ENCODE measurements around the gene SH3PXD2B.

SH3PXD2B gene

GRCh38 chr5:172321593-172321992 lies 132.7 kb downstream of the SH3PXD2B start:
- Histone ChIP-seq H3K23ac (ENCODE audit: low read length) (no peak overlapping the region), H3K27ac (ENCODE audit: low read depth, low read length) (peak overlapping the region; percentile 39), H3K36me3 (ENCODE audit: control insufficient read depth in 1 of 2, insufficient read depth in 2 of 2, low read length in 2 of 2) (no peaks in the 10 kb centered on the region), H3K4me2 (ENCODE audit: low read length) (no peak overlapping the region), H2BK5ac (ENCODE audit: low read depth, low read length, poor library complexity) (no peak overlapping the region), H3K9me3 (ENCODE audit: insufficient read depth, low read depth, low read length) (no peaks in the 10 kb centered on the region), H2AK5ac (ENCODE audit: low read length) (no peak overlapping the region), H2AFZ (ENCODE audit: insufficient read depth, low read length, poor library complexity) (no peak overlapping the region), H3K14ac (ENCODE audit: low read length) (no peak overlapping the region), H3K4me3 (ENCODE audit: low read depth, low read length) (no peak overlapping the region), H4K91ac (ENCODE audit: low read depth, low read length) (no peak overlapping the region), H4K12ac (ENCODE audit: low read depth, low read length) (no peak overlapping the region), H3K9ac (ENCODE audit: low read length) (no peak overlapping the region), H3K79me2 (ENCODE audit: control insufficient read depth, insufficient read depth, low read length, poor library complexity) (no peaks in the 10 kb centered on the region), H3K4ac (ENCODE audit: low read depth, low read length) (no peak overlapping the region), H2BK120ac (ENCODE audit: insufficient read depth, low read length, poor library complexity) (no peak overlapping the region), H3K79me1 (ENCODE audit: low read length) (peaks cover 6% of the 10 kb centered on the region), H3K18ac (ENCODE audit: low read length) (no peak overlapping the region), H3K27me3 (ENCODE audit: insufficient read depth, low read length) (no peaks in the 10 kb centered on the region), H3K4me1 (ENCODE audit: control insufficient read depth in 1 of 2, insufficient read depth in 2 of 2, low read length in 2 of 2) (peaks cover 0 to 5% of the 10 kb centered on the region in 2 experiments), H2BK12ac (ENCODE audit: low read length) (peak overlapping the region; percentile 55), H4K8ac (ENCODE audit: low read depth, low read length) (no peak overlapping the region)
- peak in 1 of 2 donors; percentile 39 for DNase-seq

GRCh38 chr5:172319708-172320441 lies 134.4 kb downstream of the SH3PXD2B start:
- no peak for DNase-seq
- H3K4me2 ChIP-seq (ENCODE audit: low read length), result no peak overlapping the region
- no peak overlapping the region for H4K8ac ChIP-seq (ENCODE audit: low read depth, low read length)
- no peaks in the 10 kb centered on the region for H3K9me3 ChIP-seq (ENCODE audit: insufficient read depth, low read depth, low read length)
- no peak overlapping the region for H3K27ac ChIP-seq (ENCODE audit: low read depth, low read length)
- no peak overlapping the region for H3K23ac ChIP-seq (ENCODE audit: low read length)
- H2AFZ ChIP-seq (ENCODE audit: insufficient read depth, low read length, poor library complexity), result peak overlapping the region; percentile 88
- H3K36me3 ChIP-seq (ENCODE audit: control insufficient read depth in 1 of 2, insufficient read depth in 2 of 2, low read length in 2 of 2), result no peaks in the 10 kb centered on the region
- H4K12ac ChIP-seq (ENCODE audit: low read depth, low read length), result no peak overlapping the region
- peaks cover 15% of the 10 kb centered on the region for H3K79me1 ChIP-seq (ENCODE audit: low read length)
- H3K18ac ChIP-seq (ENCODE audit: low read length), result no peak overlapping the region
- no peak overlapping the region for H3K4me3 ChIP-seq (ENCODE audit: low read depth, low read length)
- no peak overlapping the region for H3K4ac ChIP-seq (ENCODE audit: low read depth, low read length)
- H3K9ac ChIP-seq (ENCODE audit: low read length), result no peak overlapping the region
- H3K27me3 ChIP-seq (ENCODE audit: insufficient read depth, low read length), result no peaks in the 10 kb centered on the region
- WGBS (ENCODE audit: extremely low coverage, insufficient coverage, insufficient read length), result no CpG with 5 or more reads among the region's 4 CpGs
- no peak overlapping the region for H2AK5ac ChIP-seq (ENCODE audit: low read length)
- peaks cover 5 to 8% of the 10 kb centered on the region in 2 experiments for H3K4me1 ChIP-seq (ENCODE audit: control insufficient read depth in 1 of 2, insufficient read depth in 2 of 2, low read length in 2 of 2)
- H2BK12ac ChIP-seq (ENCODE audit: low read length), result peak overlapping the region; percentile 86
- no peak overlapping the region for H2BK5ac ChIP-seq (ENCODE audit: low read depth, low read length, poor library complexity)
- no peak overlapping the region for H3K14ac ChIP-seq (ENCODE audit: low read length)
- H3K79me2 ChIP-seq (ENCODE audit: control insufficient read depth, insufficient read depth, low read length, poor library complexity), result peaks cover 1% of the 10 kb centered on the region
- H2BK120ac ChIP-seq (ENCODE audit: insufficient read depth, low read length, poor library complexity), result peak overlapping the region; percentile 62
- H4K91ac ChIP-seq (ENCODE audit: low read depth, low read length), result peak overlapping the region; percentile 61

- peak in 1 of 2 donors; percentile 72 for DNase-seq
- Histone ChIP-seq H3K79me1 (ENCODE audit: low read length) (peaks cover 23% of the 10 kb centered on the region), H3K9ac (ENCODE audit: low read length) (no peak overlapping the region), H3K23ac (ENCODE audit: low read length) (no peak overlapping the region), H4K12ac (ENCODE audit: low read depth, low read length) (no peak overlapping the region), H3K18ac (ENCODE audit: low read length) (peak overlapping the region; percentile 88), H3K4me1 (ENCODE audit: control insufficient read depth in 1 of 2, insufficient read depth in 2 of 2, low read length in 2 of 2) (peaks cover 11 to 16% of the 10 kb centered on the region in 2 experiments), H2AK5ac (ENCODE audit: low read length) (peak overlapping the region; percentile 75), H3K14ac (ENCODE audit: low read length) (peak overlapping the region; percentile 12), H2AFZ (ENCODE audit: insufficient read depth, low read length, poor library complexity) (no peak overlapping the region), H3K79me2 (ENCODE audit: control insufficient read depth, insufficient read depth, low read length, poor library complexity) (peaks cover 4% of the 10 kb centered on the region), H4K91ac (ENCODE audit: low read depth, low read length) (peak overlapping the region; percentile 79), H3K4ac (ENCODE audit: low read depth, low read length) (peak overlapping the region; percentile 16), H3K27ac (ENCODE audit: low read depth, low read length) (peak overlapping the region; percentile 98), H4K8ac (ENCODE audit: low read depth, low read length) (peak overlapping the region; percentile 21), H3K4me2 (ENCODE audit: low read length) (peak overlapping the region; percentile 37), H2BK120ac (ENCODE audit: insufficient read depth, low read length, poor library complexity) (peak overlapping the region; percentile 64), H3K9me3 (ENCODE audit: insufficient read depth, low read depth, low read length) (no peaks in the 10 kb centered on the region), H2BK12ac (ENCODE audit: low read length) (peak overlapping the region; percentile 74), H2BK5ac (ENCODE audit: low read depth, low read length, poor library complexity) (peak overlapping the region; percentile 75), H3K36me3 (ENCODE audit: control insufficient read depth in 1 of 2, insufficient read depth in 2 of 2, low read length in 2 of 2) (no peaks in the 10 kb centered on the region), H3K27me3 (ENCODE audit: insufficient read depth, low read length) (no peaks in the 10 kb centered on the region), H3K4me3 (ENCODE audit: low read depth, low read length) (no peak overlapping the region)
- no CpG with 5 or more reads among the region's 11 CpGs for WGBS (ENCODE audit: extremely low coverage, insufficient coverage, insufficient read length)
Measured at GRCh38 chr5:172315587-172316493, 138.5 kb downstream of the SH3PXD2B start.

- Histone ChIP-seq H3K14ac (ENCODE audit: low read length) (peak overlapping the region; percentile 67), H3K79me1 (ENCODE audit: low read length) (peaks cover 23% of the 10 kb centered on the region)
- WGBS (ENCODE audit: extremely low coverage, insufficient coverage, insufficient read length), result no CpG with 5 or more reads among the region's 4 CpGs
Measured at GRCh38 chr5:172313915-172314314, 140.4 kb downstream of the SH3PXD2B start.

More at GRCh38 chr5:172313915-172314314, 140.4 kb downstream of the SH3PXD2B start:
- H2BK5ac ChIP-seq (ENCODE audit: low read depth, low read length, poor library complexity), result peak overlapping the region; percentile 85
- peak overlapping the region; percentile 70 for H3K4ac ChIP-seq (ENCODE audit: low read depth, low read length)
- H3K9ac ChIP-seq (ENCODE audit: low read length), result no peak overlapping the region
- H3K36me3 ChIP-seq (ENCODE audit: control insufficient read depth in 1 of 2, insufficient read depth in 2 of 2, low read length in 2 of 2), result no peaks in the 10 kb centered on the region
- H3K4me1 ChIP-seq (ENCODE audit: control insufficient read depth in 1 of 2, insufficient read depth in 2 of 2, low read length in 2 of 2), result peaks cover 8 to 16% of the 10 kb centered on the region in 2 experiments
- H3K9me3 ChIP-seq (ENCODE audit: insufficient read depth, low read depth, low read length), result no peaks in the 10 kb centered on the region
- H4K12ac ChIP-seq (ENCODE audit: low read depth, low read length), result peak overlapping the region; percentile 46
- no peak overlapping the region for H2AFZ ChIP-seq (ENCODE audit: insufficient read depth, low read length, poor library complexity)
- H3K27ac ChIP-seq (ENCODE audit: low read depth, low read length), result peak overlapping the region; percentile 98
- H3K4me3 ChIP-seq (ENCODE audit: low read depth, low read length), result no peak overlapping the region
- no peak overlapping the region for H3K18ac ChIP-seq (ENCODE audit: low read length)
- H4K91ac ChIP-seq (ENCODE audit: low read depth, low read length), result peak overlapping the region; percentile 93
- H3K27me3 ChIP-seq (ENCODE audit: insufficient read depth, low read length), result no peaks in the 10 kb centered on the region
- peak overlapping the region; percentile 73 for H2AK5ac ChIP-seq (ENCODE audit: low read length)
- peaks cover 4% of the 10 kb centered on the region for H3K79me2 ChIP-seq (ENCODE audit: control insufficient read depth, insufficient read depth, low read length, poor library complexity)
- peak overlapping the region; percentile 19 for H3K4me2 ChIP-seq (ENCODE audit: low read length)
- peak overlapping the region; percentile 80 for H4K8ac ChIP-seq (ENCODE audit: low read depth, low read length)
- no peak for DNase-seq
- H2BK12ac ChIP-seq (ENCODE audit: low read length), result peak overlapping the region; percentile 95
- H2BK120ac ChIP-seq (ENCODE audit: insufficient read depth, low read length, poor library complexity), result peak overlapping the region; percentile 96
- H3K23ac ChIP-seq (ENCODE audit: low read length), result no peak overlapping the region
